ENCODE data around the gene HSD17B1. TPM values are rescaled to one million over a fixed set of nuclear protein-coding genes. Genes with fewer than 3 reads are reported as not detected.
A peak's percentile ranks its signal among the peaks of the same experiment; 100 is the strongest.

The HSD17B1 gene
- total and polyA plus RNA-seq, 2 of the 13 experiments (the other 11 are each of a cell fraction or from before 2014, with no cell fraction given) = 0.54 to 0.93 TPM

- TF ChIP-seq BCLAF1 (IDR thresholded peaks at IDR 0.05) (no peak), SP1 (IDR thresholded peaks at IDR 0.05) (no peak), SP1 (CRISPR knock-in tag; IDR thresholded peaks at IDR 0.05) (peak; percentile 38; the same call in 1 of the 2 replicates), SAP130 (CRISPR knock-in tag; IDR thresholded peaks at IDR 0.05; ENCODE audit: low read depth) (peak; percentile 95), CEBPB (IDR thresholded peaks at IDR 0.05; ENCODE audit: borderline replicate concordance, low read depth, low read length) (no peak), ZC3H4 (CRISPR knock-in tag; IDR thresholded peaks at IDR 0.05; ENCODE audit: borderline replicate concordance) (no peak; the same call in none of the 2 replicates), ZNF773 (CRISPR knock-in tag; IDR thresholded peaks at IDR 0.05; ENCODE audit: borderline replicate concordance) (no peak), ZNF672 (CRISPR knock-in tag; IDR thresholded peaks at IDR 0.05) (no peak), ZNF501 (CRISPR knock-in tag; IDR thresholded peaks at IDR 0.05) (peak; percentile 93), HNF4A (CRISPR knock-in tag; IDR thresholded peaks at IDR 0.05) (peak; percentile 74), MIER3 (CRISPR knock-in tag; IDR thresholded peaks at IDR 0.05; ENCODE audit: borderline replicate concordance) (no peak; the same call in 1 of the 2 replicates), ZNF280D (CRISPR knock-in tag; IDR thresholded peaks at IDR 0.05) (no peak), ZKSCAN8 (CRISPR knock-in tag; IDR thresholded peaks at IDR 0.05; ENCODE audit: borderline replicate concordance) (peak; percentile 14; the same call in 1 of the 2 replicates), SSRP1 (CRISPR knock-in tag; IDR thresholded peaks at IDR 0.05) (peak; percentile 85; the same call in 1 of the 2 replicates), ZNF101 (CRISPR knock-in tag; IDR thresholded peaks at IDR 0.05; ENCODE audit: borderline replicate concordance, low read depth) (no peak), ZNF326 (CRISPR knock-in tag; IDR thresholded peaks at IDR 0.05; ENCODE audit: borderline replicate concordance) (no peak; the same call in 1 of the 2 replicates), MIXL1 (CRISPR knock-in tag; IDR thresholded peaks at IDR 0.05) (no peak; the same call in 1 of the 2 replicates), ZNF780A (CRISPR knock-in tag; IDR thresholded peaks at IDR 0.05) (no peak), ZNF768 (CRISPR knock-in tag; IDR thresholded peaks at IDR 0.05) (peak; percentile 33; the same call in 1 of the 2 replicates), NFIB (CRISPR knock-in tag; IDR thresholded peaks at IDR 0.05; ENCODE audit: borderline replicate concordance) (peak; percentile 98), ZNF567 (CRISPR knock-in tag; IDR thresholded peaks at IDR 0.05; ENCODE audit: borderline replicate concordance) (no peak), ZNF737 (CRISPR knock-in tag; IDR thresholded peaks at IDR 0.05; ENCODE audit: borderline replicate concordance) (peak; percentile 4; the same call in 1 of the 2 replicates), XRCC5 (optimal IDR thresholded peaks at IDR 0.05; ENCODE audit: low read length) (no peak), ZNF564 (CRISPR knock-in tag; IDR thresholded peaks at IDR 0.05) (no peak), SIN3B (IDR thresholded peaks at IDR 0.05; ENCODE audit: low read length) (peak; percentile 29; the same call in 1 of the 2 replicates), HDAC1 (CRISPR knock-in tag; IDR thresholded peaks at IDR 0.05) (peak; percentile 96), PHB2 (IDR thresholded peaks at IDR 0.05; ENCODE audit: partially characterized antibody) (no peak), ZBTB1 (CRISPR knock-in tag; IDR thresholded peaks at IDR 0.05; ENCODE audit: borderline replicate concordance) (no peak)
Observed at GRCh38 chr17:42566883-42567573, 14.3 kb downstream of the HSD17B1 start, which contains the start of gene MLX (continued).
